SIG-M5 treated with dmso at 0.1 percent for 504 hours (cell line): ENCODE results near the gene GNG3.
"Not testable (repeated sequence)": the region's sequence is repeated elsewhere in the genome, so short reads cannot be mapped to it uniquely, and the experiment has no call there.

Source experiments
- DNase-seq: peaks from one replicate; lab custom pipeline; 2025; ENCODE audit not compliant: unreplicated experiment; lab: John Stamatoyannopoulos, UW

Gene GNG3

DNA sequence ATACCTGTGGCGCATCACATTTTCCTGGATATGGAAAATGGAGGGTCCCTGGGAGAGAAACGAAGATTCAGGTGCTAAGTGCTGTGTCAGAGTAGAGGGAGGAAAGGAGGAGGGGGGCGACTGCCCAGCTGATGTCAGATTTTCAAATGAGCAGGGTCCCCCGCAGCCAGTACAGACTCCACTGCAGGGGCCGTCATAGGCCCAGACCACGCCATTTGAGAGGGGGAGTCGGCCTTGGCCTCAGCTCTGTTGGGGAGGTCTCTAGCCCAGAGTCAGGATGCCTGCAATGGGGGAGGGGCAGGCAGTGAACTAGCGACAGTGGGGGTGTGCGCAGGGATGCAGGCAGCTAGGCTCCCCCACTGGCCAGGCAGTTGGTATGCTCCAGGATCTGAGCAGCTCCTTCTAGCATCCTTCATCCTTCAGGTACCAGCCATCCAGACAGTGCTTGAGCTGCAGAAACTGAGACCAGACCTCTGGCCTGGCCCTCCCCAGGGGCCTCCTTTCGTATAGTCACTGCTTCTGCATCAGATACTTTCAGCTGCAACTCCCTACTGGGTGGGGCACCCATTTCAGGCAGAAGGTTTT is at the start of gene GNG3, which contains the start of gene BSCL2:
Gene GNG3 (plus strand): TSS at position 400 of the 585 bp plus-strand sequence. CDS start 620 bp downstream, outside the sequence.
Gene BSCL2 (minus strand): TSS at position 148 of the 585 bp plus-strand sequence. CDS start 229 bp downstream, outside the sequence.
- no peak for DNase-seq

DNA sequence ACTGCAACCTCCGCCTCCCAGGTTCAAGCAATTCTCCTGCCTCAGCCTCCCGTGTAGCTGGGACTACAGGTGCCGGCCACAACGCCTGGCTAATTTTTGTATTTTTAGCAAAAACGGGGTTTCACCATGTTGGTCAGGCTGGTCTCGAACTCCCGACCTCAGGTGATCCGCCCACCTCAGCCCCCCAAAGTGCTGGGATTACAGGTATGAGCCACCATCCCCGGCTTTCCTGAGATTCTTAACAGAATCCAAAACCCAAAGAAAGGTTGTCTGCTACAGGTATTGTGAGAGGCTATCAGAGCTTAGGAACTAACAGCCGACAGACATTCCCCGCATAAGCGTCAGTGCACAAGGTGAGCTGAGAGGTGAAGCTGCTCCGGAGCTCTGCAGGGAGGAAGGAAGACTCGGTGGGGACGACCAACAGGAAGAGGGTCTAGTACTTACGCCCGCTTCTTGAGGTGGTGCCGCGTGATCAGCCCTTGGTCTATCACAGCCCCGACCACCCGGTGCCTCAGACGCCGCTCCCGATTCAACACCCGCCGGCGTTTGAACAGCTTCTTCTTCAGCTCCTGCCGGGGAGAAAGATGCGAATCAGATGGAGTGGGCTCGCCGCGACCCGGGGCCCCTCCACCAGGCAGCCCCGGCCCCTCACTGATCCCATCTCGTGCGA is 42.9 kb upstream of the GNG3 start:
- DNase-seq, result peak; percentile 70

DNA sequence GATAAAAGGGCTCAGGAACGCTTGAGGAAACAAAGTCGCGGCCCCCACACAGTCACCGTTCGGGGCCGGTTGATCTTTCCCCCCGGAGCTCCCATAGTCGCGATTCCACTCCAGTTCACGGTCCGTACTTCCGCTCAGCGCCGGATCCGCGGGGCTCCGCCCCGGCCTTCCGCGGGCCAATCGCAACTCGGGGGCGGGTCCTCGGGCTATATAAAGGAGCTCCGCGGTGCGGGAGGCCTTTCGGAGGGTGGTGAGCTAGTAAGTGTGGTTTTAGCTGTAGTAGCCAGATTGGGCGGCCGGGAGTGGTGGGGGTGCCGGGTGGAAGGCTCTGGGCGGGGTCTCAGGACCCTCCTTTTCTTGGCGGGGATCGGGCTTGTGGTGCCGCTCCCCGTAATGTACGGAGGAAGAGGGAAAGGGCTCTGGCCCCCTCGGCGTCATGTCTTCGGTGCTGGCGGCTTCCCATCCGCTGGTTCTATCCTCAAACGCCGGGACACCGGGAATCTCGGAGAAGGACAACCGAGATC is 42.3 kb upstream of the GNG3 start, which contains the start of the genes C11orf98 and CSKMT:
Gene C11orf98 (minus strand): TSS at position 136 of the 524 bp plus-strand sequence. CDS start 41 bp downstream, at position 95.
Gene CSKMT (plus strand): TSS at position 238 of the 524 bp plus-strand sequence. CDS start 568 bp downstream, outside the sequence.
- peak; percentile 91 for DNase-seq

DNA sequence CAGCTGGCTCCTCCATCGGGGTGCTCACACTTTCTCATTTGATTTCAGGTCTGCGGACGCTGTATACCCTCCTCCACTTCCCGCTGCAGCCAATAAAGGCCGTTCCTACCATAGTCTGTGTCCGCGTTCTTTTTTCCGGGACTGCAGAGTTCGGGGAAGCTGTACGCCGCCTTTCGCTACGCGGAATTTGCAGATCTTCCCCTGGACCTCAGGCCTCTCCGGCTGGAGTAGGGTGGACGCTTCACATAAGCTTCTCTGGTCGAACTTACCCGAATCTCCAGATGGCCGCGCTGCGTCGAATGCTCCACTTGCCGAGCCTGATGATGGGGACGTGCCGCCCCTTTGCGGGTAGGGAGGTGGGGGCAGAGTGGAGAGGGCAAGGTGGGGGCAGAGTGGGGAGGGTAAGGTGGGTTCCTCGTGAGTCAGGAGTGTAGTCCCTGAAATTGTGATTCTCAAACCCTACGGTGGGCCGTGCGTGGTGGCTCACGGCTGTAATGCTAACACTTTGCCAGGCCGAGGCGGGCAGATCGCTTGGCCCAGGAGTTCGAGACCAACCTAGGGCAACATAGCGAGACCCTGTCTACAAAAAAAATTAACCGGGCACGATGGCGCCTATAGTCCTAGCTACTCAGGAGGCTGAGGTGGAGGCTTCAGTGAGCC is 41.7 kb upstream of the GNG3 start:
- peak; percentile 67 for DNase-seq

DNA sequence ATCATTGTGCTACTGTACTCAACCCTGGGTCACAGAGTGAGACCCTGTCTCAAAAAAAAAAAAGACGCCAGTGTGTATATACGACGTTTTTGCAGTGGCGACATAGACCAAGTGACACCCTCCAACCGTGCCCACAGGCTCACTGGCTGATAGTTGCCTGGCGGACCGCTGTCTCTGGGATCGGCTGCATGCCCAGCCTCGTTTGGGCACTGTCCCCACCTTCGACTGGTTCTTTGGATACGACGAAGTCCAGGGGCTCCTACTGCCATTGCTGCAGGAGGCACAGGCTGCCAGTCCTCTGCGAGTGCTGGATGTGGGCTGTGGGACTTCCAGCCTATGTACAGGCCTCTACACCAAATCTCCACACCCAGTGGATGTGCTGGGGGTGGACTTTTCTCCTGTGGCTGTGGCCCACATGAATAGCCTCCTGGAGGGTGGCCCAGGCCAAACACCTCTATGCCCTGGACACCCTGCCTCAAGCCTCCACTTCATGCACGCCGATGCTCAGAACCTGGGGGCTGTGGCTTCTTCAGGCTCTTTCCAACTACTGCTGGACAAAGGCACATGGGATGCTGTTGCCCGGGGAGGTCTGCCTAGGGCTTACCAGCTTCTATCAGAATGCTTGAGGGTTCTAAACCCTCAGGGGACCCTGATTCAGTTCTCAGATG is 41.1 kb upstream of the GNG3 start:
- no peak for DNase-seq

DNA sequence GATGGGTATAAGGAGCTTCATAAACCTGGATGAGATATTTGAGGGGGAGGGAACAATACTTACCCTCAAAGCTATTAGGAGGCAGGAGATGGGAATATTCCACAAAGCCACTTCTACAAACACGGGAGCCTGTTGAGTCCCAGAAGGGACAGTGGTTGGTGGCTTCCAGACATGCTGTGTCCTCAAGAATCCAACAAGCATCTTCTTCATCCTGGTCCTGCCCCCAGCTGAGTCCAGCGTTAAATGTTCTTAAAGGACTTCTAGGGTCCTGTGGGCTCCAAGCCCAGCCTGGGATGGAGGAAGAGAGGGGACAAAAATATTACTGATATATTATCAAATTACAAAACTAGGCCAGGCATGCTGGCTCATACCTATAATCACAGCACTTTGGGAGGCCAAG is 40.0 kb upstream of the GNG3 start:
- DNase-seq, result no peak

DNA sequence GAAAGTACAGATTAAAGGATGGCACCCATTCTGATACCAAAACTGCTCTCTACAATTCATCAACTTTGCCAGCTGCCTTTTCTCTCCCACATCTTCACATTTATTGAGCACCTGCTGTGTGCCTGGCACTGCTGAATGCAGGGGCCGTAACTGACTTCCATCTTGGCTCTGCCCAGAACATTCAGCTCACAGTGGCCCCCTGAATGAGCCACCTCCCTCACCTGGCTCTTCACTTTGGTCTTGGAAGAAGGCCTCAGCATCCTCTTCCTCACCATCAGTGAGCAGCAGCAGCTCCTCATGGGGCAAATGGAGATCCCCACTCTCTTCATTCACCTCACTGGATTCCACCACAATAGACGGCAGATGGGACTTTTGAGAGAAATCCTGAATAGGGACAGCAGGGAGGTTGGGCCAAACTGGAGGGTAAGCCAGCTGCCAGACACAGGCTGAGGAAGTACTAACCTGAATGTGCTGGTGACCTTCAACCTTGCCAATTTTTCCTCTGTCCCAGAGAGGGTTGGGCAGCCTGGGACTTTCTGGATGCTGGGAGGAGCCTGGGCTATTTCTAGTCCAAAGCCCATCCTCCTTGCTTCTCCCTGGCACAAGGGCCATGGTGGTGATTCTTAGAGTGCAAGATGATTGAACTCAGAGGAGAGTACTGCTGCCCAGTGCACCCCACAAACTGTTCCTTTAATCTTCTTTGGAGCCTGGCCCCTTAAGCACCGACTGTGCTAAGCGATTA is 37.9 kb upstream of the GNG3 start:
- no peak for DNase-seq

DNA sequence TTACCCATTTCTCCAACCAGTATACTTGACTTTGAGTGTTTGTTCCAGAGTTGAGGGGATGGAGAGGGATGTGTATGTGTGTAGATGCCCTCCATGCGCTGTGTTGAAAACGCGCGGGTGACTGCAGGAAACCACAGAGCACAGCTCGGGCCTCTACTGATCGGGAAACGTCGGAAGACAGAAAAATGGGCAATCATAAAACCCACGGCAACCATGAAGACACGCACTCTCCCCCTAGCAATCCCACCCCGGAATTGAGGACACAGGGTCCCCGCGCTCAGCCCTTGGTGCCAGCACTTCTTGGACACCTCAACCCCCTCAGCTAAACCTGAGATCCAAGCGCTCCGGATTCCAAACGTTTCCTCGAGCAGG is 36.3 kb upstream of the GNG3 start:
- DNase-seq, result peak; percentile 68

DNA sequence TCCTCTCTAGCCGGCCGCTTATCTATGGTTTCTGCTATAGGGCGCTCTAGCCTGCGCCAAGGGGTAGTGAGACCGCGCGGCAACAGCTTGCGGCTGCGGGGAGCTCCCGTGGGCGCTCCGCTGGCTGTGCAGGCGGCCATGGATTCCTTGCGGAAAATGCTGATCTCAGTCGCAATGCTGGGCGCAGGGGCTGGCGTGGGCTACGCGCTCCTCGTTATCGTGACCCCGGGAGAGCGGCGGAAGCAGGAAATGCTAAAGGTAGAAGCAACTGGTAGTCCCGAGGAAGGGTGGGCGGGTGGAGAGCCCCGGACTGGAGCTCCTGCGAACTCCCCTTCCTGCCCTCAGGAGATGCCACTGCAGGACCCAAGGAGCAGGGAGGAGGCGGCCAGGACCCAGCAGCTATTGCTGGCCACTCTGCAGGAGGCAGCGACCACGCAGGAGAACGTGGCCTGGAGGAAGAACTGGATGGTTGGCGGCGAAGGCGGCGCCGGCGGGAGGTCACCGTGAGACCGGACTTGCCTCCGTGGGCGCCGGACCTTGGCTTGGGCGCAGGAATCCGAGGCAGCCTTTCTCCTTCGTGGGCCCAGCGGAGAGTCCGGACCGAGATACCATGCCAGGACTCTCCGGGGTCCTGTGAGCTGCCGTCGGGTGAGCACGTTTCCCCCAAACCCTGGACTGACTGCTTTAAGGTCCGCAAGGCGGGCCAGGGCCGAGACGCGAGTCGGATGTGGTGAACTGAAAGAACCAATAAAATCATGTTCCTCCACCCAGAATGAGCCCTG is 35.7 kb upstream of the GNG3 start, which contains the start of the genes LBHD1 and UQCC3:
Gene LBHD1 (minus strand): TSS at position 660 of the 782 bp plus-strand sequence. CDS start 2,236 bp downstream, outside the sequence.
Gene UQCC3 (plus strand): TSS at position 66 of the 782 bp plus-strand sequence. CDS start 73 bp downstream, at position 139.
- DNase-seq, result peak; percentile 94

DNA sequence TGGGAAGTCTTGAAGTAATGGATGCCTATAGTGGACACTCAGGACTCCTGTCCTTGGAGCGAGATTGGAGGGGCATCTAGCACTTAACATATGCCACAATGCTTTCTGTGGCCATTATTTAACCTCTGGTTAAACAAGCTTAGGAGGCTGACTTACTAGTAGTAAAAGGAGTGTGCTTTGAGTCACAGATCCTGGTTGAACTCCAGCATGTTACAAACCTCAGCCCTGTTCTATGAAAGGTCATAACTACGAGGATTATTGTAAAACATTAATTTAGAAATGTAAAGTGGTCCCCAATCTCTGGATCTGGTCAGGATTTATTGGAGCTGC is 34.3 kb upstream of the GNG3 start:
- no peak for DNase-seq

DNA sequence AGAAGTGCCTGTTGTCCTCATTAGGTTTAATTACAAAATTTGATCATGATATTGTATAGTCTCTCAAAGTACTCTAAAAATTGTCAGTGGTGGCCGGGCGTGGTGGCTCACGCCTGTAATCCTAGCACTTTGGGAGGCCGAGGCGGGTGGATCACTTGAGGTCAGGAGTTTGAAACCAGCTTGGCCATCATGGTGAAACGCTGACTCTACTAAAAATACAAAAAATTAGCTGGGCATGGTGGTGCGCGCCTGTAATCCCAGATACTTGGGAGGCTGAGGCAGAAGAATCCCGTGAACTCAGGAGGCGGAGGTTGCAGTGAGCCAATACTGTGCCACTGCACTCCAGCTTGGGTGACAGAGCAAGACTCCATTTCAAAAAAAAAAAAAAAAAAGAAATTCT is 32.1 kb upstream of the GNG3 start:
- not testable (repeated sequence) for DNase-seq

DNA sequence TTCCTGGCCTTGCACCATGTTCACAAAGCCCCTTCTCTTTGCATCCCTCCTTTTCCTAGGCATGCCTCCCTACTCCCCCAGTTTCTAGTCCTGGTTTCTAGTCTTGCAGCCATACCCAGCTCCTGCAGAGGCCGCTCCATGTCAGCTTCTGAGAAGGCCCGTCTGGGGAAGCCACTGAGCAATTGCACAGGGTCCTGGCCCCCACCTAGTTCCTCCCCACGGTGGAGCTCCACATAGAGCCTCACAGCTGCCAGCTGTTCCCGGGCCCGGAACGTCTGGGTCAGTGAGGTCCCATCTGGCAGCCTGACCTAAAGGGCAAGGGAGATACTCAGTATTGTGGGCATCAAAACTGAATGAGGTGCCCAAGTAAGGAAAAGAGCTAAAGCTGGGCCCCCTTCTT is 30.8 kb upstream of the GNG3 start:
- DNase-seq, result no peak

DNA sequence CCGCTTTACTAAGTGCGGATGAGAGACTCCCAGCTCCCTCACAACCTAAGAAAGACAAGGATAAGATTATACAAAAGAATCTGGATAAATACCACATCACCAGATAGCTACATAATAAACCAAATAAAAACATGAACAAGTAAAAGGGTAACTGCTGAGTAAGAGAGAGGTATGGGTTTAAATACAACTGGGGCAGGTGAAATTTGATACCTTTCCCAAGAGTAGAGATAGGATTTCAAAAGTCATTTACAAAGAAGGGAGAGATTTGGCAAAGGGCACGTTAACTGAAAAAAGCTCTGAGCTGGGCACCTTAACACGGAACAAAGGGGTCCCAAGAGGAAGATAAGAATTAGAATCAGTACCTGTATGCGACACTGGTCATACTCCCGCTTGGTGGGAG is 30.3 kb upstream of the GNG3 start:
- DNase-seq, result no peak

DNA sequence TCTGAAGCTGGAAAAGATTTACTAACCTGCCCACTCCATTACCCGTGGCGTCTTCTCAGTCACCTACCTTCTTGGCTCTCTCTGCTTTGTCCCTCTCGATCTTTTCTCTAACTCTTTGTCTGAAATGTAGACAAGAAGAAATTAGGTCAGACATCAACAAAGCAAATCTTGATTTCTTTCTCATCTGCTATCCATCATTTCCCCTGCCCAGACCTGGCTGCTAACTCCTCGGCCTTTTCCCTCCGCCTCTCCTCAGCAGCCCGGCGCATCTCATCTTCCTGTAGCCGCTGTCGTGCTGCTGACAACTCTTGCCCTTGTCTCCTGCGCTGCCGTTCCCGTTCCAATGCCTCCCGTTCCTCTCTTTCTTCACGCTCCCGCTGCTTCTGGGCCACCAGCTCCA is 29.8 kb upstream of the GNG3 start:
- no peak for DNase-seq

DNA sequence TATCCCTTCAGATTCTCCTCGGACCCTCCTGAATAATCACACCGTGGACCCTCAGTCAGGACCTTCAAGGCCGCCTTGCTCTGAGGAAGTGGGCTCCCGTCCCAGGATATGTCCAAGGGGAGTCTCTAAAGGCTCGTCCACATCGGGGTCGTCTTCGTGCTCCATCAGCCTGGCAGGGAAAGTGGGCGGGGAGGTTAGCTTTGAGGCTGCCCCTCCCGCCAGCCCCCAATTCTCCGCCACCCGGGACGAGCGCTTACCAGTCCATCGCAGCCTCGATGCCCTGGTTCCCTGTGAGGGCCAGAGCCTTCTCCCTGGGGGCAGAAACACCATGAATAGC is 29.1 kb upstream of the GNG3 start:
- DNase-seq, result no peak

DNA sequence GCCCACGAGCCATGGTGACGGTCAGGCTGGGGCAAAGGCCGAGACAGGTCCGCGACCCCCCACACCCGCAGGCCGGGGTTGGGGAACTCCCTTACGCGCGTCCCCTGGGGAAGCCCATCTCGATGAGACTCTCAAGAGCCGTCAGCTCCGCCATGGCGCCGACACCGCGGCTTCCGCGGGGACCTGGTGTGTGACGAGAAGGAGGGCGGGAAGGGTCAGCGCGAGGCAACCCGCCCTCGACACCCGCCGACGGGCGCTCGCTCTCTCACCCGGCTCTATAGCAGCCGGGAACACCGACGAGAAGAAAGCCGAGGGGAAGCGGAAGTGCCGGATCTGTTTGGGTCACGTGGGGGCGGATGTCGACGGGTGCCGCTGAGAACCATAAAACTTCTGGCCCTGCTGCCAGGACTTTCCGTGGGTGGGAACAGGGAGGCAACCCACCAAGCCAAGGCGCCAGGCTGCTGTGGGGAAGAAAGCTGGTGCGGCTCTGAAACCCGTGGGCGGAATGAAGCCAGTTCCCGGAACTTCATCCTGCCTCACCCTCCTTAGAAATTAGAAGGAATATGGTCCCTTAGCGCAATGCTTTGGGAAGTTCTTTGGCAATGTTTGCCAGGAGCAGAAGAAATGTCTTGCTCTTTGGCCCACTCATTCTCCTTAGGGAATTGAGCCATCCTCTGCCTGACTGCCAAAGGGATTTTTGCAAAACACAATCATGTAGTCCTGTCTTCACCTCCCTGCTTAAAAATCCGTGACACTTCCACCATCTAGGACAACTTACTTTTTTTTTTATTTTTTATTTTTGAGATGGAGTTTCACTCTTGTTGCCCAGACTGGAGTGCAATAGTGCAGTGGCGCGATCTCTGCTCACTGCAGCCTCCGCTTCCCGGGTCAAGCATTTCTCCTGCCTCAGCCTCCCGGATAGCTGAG is 28.4 kb upstream of the GNG3 start, which contains the start of gene UBXN1:
Gene UBXN1 (minus strand): TSS at position 304 of the 927 bp plus-strand sequence. CDS start 150 bp downstream, at position 154.
- DNase-seq, result peak; percentile 89

DNA sequence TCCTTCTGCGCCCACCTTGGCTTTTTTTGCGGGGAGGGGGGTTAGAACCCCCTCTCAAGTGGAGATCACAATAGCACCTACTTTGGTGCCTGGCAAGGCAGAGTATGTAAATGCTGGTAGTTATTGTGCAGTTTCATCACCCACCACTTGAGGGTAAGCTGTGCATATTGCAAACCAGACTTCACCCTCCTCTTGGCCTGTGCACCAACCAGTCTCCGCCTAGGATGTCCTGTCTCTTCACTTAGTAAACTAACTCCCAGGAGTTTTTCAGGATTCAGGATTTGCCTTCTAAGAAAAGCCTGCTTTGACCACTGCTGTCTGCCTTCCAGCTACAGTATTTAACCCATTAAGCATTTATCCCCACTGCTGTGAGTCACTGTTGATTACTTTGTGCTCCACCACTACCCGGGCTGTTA is 26.6 kb upstream of the GNG3 start:
- DNase-seq, result peak; percentile 71

DNA sequence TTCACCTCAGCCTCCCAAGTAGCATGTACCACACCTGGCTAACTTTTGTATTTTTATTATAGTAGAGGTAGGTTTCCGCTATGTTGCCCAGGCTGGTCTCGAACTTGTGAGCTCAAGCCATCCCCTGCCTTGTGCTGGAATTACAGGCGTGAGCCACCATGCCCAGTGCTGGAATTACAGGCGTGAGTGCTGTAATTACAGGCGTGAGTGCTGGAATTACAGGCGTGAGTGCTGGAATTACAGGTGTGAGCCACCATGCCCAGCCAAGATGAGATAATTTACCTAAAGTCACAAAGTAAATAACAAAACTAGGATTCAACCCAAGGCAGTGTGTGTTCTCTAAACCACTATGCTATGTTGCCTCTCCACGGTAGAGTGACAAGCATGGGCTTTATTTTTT is 25.0 kb upstream of the GNG3 start:
- no peak for DNase-seq
